ENCODE data around the gene FANCC. TPM values are rescaled to one million over a fixed set of nuclear protein-coding genes. Genes with fewer than 3 reads are reported as not detected.

The FANCC gene
- total and polyA plus RNA-seq, 2 of the 13 experiments (the other 11 are each of a cell fraction or from before 2014, with no cell fraction given), result 7.4 to 8.6 TPM

GRCh38 chr9:95268681-95269080 is 48.8 kb downstream of the FANCC start (continued):
- TF ChIP-seq TRAFD1 (CRISPR knock-in tag; IDR thresholded peaks at IDR 0.05; ENCODE audit: borderline replicate concordance) (no peak), ZNF343 (CRISPR knock-in tag; IDR thresholded peaks at IDR 0.05) (no peak), HNF4A (CRISPR knock-in tag; IDR thresholded peaks at IDR 0.05) (no peak), HNRNPL (IDR thresholded peaks at IDR 0.05; ENCODE audit: low read depth, low read length) (no peak), ZNF329 (CRISPR knock-in tag; IDR thresholded peaks at IDR 0.05; ENCODE audit: low read depth) (no peak), ETV5 (CRISPR knock-in tag; IDR thresholded peaks at IDR 0.05; ENCODE audit: borderline replicate concordance) (no peak), ZNF205 (CRISPR knock-in tag; IDR thresholded peaks at IDR 0.05) (no peak), HMGXB4 (CRISPR knock-in tag; IDR thresholded peaks at IDR 0.05; ENCODE audit: borderline replicate concordance in 1 of 2, low read depth in 1 of 2) (0 out of 4 replicates have a peak, but pooled peaks of 1 of the 2 experiments have one; percentile 21), SNRNP70 (IDR thresholded peaks at IDR 0.05; ENCODE audit: low read depth, low read length) (no peak), TOE1 (CRISPR knock-in tag; IDR thresholded peaks at IDR 0.05) (no peak), RAD21 (CRISPR knock-in tag; IDR thresholded peaks at IDR 0.05) (peak; percentile 65), ZNF577 (CRISPR knock-in tag; IDR thresholded peaks at IDR 0.05; ENCODE audit: borderline replicate concordance, low read depth) (no peak), NCOA5 (CRISPR knock-in tag; IDR thresholded peaks at IDR 0.05) (no peak), MED13 (CRISPR knock-in tag; IDR thresholded peaks at IDR 0.05) (no peak), ZNF558 (CRISPR knock-in tag; IDR thresholded peaks at IDR 0.05; ENCODE audit: borderline replicate concordance) (no peak), SRSF1 (optimal IDR thresholded peaks at IDR 0.05; ENCODE audit: low read depth, low read length) (no peak), ZMYM4 (CRISPR knock-in tag; IDR thresholded peaks at IDR 0.05) (0 out of 2 replicates have a peak, but pooled peaks have one; percentile 13), STAG1 (CRISPR knock-in tag; IDR thresholded peaks at IDR 0.05) (peak; percentile 71), ZNF350 (CRISPR knock-in tag; IDR thresholded peaks at IDR 0.05; ENCODE audit: borderline replicate concordance, low read depth) (no peak), SKIL (CRISPR knock-in tag; IDR thresholded peaks at IDR 0.05; ENCODE audit: borderline replicate concordance) (no peak), FOXC1 (CRISPR knock-in tag; IDR thresholded peaks at IDR 0.05; ENCODE audit: borderline replicate concordance) (no peak), MIER3 (CRISPR knock-in tag; IDR thresholded peaks at IDR 0.05; ENCODE audit: borderline replicate concordance) (no peak), KLF15 (CRISPR knock-in tag; IDR thresholded peaks at IDR 0.05; ENCODE audit: borderline replicate concordance) (no peak), HNRNPUL1 (IDR thresholded peaks at IDR 0.05; ENCODE audit: low read depth, low read length) (no peak), ZNF619 (CRISPR knock-in tag; IDR thresholded peaks at IDR 0.05) (no peak), HOXA3 (CRISPR knock-in tag; IDR thresholded peaks at IDR 0.05) (no peak), HDAC2 (CRISPR knock-in tag; IDR thresholded peaks at IDR 0.05) (peak; percentile 39; the same call in 1 of the 2 replicates), SMARCC2 (IDR thresholded peaks at IDR 0.05) (no peak)
